Anterior cingulate cortex (tissue), 58 donors: ENCODE data around the gene ZCCHC13.
"Not testable (repeated sequence)": the region's sequence is repeated elsewhere in the genome, so short reads cannot be mapped to it uniquely, and the experiment has no call there.

Experiments used
- DNase-seq, 58 donors: peaks; one replicate each; lab custom pipeline; 2025; lab: John Stamatoyannopoulos, UW

ZCCHC13 gene

DNA sequence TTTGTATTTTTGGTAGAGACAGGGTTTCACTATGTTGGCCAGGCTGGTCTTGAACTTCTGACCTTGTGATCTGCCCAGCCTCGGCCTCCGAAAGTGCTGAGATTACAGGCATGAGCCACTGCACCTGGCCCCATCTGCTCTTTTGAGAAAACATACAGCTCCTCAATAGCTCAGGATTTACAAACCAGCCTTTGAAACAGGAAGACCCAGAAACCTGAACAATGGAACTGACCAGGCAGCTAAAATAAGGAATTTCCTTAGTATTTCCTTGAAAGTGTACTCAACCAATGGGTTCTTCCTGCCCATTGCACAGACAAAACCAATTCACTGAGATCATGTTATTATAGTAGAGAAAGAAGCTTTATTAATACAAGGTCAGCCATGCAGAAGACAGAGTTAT lies 15.3 kb downstream of the ZCCHC13 start:
- not testable (repeated sequence) for DNase-seq

DNA sequence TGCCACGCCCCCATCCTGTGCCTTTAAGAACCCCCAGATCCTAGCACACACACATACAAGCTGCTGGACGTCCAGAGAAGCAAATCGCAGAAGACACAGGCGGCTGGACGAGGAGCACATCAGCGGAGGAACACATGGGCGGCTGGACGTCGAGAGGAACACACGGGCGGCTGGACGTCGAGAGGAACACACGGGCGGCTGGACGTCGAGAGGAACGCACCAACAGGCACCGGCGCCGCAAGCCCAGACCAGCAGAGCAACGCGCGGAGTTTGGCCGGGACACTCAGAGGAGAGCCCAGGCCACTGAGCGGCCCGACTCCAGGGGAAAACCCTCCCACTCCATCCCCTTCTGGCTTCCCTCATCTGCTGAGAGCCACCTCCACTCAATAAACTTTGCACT lies 17.2 kb downstream of the ZCCHC13 start:
- no peak for DNase-seq

DNA sequence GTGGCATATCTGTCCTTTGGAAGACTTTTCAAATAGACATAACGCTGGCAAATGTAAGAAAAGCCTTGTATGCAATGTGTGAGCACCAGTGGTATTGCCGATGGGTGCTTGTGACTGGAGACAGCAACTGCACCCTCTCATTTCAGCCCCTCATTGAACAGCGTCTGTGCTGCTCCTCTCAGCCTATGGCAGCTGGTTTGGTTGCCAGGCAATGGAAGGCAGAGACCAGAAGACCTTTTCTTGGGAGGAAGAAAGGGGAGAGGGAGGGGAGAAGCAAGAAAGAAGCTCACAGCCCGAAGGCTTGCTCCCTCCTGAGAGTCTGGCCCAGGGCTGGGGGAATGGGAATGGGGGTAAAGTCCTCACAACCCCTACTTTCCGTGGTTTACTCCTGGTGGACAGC lies 20.2 kb downstream of the ZCCHC13 start:
- DNase-seq = peak in 4 of 58 donors; percentile 0 to 1 (median 0)

DNA sequence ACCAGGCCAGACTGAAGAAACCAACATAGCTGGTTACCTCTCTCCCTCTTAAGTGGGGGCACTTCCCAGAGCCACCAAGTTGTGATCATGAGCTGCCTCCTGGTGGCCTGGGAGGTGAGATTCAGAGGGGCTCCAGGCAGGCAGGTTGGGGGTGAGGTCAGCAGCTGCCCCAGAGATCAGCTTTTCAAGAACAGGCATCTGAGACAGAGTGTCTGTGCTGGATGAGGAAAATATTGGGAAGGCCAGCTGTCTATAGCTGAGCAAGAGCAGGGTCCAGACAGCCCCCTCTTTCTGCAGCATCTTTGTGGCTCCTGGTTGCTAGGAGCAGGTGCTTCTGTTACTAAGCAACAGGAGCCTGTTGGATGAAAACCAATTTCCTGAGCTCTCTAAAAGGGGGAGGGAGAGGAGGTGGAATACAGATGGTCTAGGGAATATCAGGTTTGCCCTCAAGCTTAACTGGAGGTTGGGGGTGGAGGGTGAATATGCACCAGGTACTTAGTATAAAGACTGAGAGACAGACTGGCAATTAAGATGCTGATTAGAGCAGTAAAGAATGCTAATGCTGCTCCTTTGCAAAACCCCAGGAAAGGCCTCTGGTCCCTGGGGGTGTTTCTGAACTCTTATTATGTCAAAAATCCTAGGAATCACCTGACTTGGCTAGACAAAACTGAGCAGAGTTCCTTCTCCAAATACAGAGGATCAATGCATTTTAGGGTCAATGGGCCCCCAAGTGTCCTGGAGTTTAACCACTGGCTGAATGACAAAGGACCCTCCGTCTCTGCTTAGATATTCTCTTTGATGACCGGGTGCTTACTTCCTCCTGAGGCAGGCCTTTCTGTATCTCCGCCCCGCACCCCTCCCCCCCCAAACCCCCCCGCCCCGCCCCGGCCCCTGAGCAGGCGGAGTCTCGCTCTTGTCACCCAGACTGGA lies 21.4 kb downstream of the ZCCHC13 start:
- DNase-seq = peak in 10 of 58 donors; percentile 0 to 41 (median 4)

DNA sequence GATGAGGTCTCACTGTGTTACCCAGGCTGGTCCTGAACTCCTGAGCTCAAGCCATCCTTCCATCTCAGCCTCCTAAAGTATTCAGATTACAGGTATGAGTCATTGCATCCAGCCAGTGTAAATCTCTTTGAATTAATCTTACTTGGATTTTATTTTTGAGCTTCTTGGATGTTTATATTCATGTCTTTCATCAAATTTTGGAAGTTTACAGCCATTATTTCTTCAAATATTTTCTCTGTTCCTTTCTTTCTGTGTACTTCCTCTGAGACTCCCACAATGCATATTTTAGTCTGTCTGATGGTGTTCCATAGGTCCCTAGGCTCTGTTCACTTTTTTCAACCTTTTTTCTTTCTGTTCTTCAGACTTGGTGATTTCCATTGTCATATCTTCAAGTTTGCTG lies 34.9 kb downstream of the ZCCHC13 start:
- no peak for DNase-seq

DNA sequence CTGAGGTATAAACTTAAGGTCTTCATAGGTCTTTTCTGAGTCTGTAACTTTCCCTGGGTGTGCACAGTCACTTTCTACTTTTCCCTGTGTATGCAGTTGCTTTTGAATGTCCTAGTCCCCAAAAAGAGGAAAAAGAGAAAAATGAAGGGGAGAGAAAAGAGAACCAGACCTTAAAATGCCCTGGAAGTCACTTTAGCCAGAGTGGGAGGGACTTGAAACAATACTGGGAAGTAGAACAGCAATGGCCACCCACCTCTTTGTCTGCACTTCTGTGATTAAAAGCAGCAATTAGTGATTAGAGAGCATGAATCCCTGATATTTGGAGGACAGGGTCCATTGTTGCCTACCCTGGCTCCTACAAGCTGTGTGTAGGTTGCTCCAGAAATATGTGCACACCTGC lies 36.1 kb downstream of the ZCCHC13 start:
- no peak for DNase-seq

DNA sequence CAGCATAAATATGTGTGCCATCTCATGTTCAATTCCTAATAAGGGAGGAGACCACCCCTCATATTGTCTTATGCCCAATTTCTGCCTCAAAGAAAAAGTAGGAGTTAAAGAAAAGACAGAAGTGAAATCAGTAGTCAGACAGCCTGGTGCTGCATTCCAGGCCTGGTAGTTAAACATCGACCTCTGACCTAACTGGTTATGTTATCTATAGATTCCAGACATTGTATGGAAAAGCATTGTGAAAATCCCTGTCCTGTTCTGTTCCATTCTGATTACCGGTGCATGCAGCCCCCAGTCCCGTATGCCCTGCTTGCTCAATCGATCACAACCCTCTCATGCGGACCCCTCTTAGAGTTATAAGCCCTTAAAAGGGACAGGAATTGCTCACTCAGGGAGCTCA lies 38.2 kb downstream of the ZCCHC13 start:
- DNase-seq = not testable (repeated sequence)

DNA sequence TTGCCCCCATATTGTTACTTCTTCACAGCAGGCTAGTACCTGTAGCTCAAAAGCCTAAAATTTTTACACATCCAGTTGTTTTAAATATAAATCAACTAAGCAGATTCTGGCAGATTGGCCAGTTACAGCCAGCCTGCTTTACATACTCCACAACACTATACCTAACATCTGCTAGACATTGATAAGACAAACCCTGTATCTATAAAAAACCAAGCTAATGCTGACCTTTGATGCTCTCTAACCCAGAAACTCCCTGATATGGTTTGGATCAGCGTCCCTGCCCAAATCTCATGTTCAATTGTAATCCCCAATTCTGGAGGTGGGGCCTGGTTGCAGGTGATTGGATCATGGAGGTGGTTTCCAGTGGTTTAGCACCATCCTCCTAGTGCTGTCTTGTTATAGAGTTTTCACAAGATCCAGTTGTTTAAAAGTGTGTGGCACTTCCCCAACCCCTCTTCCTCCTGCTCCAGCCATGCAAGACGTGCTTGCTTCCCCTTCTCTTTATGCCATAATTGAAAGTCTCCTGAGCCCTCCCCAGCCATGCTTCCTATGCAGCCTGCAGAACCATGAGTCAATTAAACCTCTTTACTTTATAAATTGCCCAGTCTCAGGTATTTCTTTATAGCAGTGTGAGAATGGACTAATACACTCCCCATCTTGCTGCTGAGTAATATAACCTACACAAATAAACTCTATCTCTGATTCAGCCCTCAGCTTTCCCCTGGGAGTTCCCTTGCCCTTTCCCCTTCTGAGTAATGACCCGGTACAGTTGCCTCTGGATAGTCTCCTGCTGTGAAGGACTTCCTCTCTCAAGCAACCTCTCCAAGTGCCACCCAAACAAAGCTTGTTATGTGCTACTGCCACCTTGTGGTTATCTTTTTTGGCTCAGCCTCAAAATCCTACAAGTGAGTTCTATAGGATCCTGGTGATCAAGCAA lies 39.6 kb downstream of the ZCCHC13 start:
- peak in 16 of 58 donors; percentile 0 to 25 (median 4) for DNase-seq

DNA sequence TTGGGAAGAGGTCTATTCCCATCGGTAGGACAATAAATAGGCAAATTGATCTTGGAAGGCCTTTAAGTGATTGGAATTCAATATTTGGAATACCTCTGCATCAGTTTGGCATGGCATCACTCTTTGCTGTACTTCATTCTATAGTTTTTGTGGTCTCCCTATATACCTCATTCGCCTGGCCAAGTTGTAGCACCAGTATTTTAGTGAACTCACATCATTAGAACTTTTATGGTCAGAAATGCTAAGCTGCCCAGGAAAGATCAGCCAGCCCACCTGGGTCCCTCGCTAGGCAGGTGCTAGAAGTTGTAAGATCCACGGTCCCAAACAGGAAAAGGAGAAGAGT lies 40.3 kb downstream of the ZCCHC13 start:
- no peak for DNase-seq

DNA sequence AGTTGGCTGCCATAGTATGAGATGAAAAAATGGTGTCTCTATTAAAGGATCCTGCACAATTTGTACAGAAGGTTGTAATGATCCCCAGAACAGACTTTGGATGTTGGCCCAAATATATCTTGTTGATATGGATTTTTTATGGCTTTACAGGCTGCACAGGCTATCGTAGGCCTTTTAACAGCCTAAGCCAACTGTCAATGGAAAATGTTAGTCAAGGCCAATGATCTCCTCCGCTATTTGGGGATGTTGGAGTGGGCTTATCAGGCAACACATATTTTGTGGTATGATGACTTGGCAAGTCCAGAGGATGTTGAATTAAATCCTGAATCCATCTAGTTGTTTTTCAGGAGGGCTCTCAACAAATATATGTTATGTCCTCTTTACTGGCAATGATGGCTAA lies 42.1 kb downstream of the ZCCHC13 start:
- DNase-seq = no peak

DNA sequence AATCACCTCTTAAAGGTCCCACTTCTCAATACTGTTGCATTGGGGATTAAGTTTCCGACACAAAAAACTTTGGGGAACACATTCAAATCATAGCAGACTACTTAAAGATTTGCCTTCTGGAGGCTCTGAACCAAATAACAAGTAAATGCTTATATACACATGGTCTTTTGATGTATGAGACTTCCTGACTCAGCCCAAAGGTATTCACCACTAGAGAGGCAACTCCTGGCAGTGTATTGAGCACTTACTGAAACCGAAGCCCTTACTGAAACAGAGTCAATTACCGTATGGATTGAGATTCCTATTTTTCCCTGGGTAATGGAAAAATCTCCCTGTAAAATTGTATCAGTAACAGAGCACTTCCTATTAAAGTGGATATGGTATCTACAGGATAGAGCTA lies 45.4 kb downstream of the ZCCHC13 start:
- no peak for DNase-seq

DNA sequence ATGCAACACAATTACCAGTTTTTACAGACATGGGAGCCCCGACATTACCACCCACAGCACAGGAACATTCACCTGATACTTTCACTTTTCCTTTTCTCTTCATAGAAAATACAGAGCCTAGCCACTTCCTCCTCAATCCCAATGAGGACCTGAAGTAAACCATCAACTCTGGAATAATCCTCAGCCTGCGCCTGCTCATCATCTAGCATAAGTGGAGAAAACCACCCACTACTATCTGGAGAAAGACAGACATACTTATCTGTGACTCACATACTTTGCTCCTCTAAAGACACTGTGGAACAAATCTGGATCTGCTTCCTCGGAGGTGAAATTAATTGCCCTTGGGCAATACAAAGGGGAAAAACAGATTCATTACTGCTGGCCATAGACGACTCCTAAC lies 47.8 kb downstream of the ZCCHC13 start:
- no peak for DNase-seq

DNA sequence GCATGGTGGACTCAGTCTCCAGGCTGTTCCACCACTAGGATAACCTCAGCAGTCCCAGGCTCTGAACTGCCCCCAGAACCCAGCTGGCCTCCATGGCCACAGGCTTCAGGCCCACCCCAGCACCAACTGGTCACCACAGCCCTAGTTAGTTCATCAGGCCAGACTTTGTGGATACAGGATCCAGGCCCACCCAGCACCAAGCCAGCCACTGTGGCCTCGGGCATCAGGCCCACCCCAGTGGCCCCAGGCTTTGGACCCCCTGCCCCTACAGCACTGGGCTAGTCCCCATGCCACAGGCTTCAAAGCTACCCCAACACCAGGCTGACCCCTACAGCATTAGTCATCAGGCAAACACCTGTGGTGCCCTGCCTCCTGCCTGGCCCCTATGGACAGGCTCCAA lies 50.0 kb downstream of the ZCCHC13 start:
- no peak for DNase-seq
